ENCODE data around the gene GPR87. TPM values are rescaled to one million over a fixed set of nuclear protein-coding genes. Genes with fewer than 3 reads are reported as not detected.

GPR87 gene
- total RNA-seq, 1 experiment from 2014 or later, result 51.8 TPM

GRCh38 chr3:151296226-151296625 is 20.4 kb downstream of the GPR87 start:
- Mint-ChIP-seq H3K36me3 (ENCODE audit: insufficient read depth, unreplicated experiment) (peaks cover 80% of the 10 kb centered on the region), H3K27ac (ENCODE audit: low read depth, unreplicated experiment) (no peak overlapping the region), H3K4me3 (ENCODE audit: unreplicated experiment) (no peak overlapping the region), H3K27me3 (ENCODE audit: insufficient read depth, unreplicated experiment) (no peaks in the 10 kb centered on the region), H3K9me3 (ENCODE audit: unreplicated experiment) (no peaks in the 10 kb centered on the region), H3K4me1 (ENCODE audit: insufficient read depth, unreplicated experiment) (peaks cover 5% of the 10 kb centered on the region)
- ChIA-PET POLR2A (interaction anchor here (1.0 to 2.1 kb wide), 3 partner anchors 10 to 24 kb away, joined by 3 to 5 read pairs (median 3); no protein-coding TSS in a partner anchor), CTCF (interaction anchor here (0.8 kb wide), 1 partner anchor 9 kb away, joined by 3 read pairs; no protein-coding TSS in a partner anchor)
- no peak for TF ChIP-seq CTCF (IDR thresholded peaks at IDR 0.05; ENCODE audit: unreplicated experiment)
- DNase-seq (ENCODE audit: unreplicated experiment), result no peak
- BruUV-seq (replicated peaks), result no TSS peak
- intact Hi-C loops (cut with micrococcal nuclease), result no loop called here

- intact Hi-C loops (cut with micrococcal nuclease), result no loop called here
- H3K4me1 Mint-ChIP-seq (ENCODE audit: insufficient read depth, unreplicated experiment), result no peaks in the 10 kb centered on the region
- H3K36me3 Mint-ChIP-seq (ENCODE audit: insufficient read depth, unreplicated experiment), result peaks cover 57% of the 10 kb centered on the region
- CTCF ChIA-PET, result interaction anchor here (0.6 to 3.7 kb wide), 9 partner anchors 8 to 175 kb away, joined by 3 to 26 read pairs (median 5); no protein-coding TSS in a partner anchor
- no peak for DNase-seq (ENCODE audit: unreplicated experiment)
- no TSS peak for BruUV-seq (replicated peaks)
- no peaks in the 10 kb centered on the region for H3K27me3 Mint-ChIP-seq (ENCODE audit: insufficient read depth, unreplicated experiment)
- H3K9me3 Mint-ChIP-seq (ENCODE audit: unreplicated experiment), result no peaks in the 10 kb centered on the region
- H3K4me3 Mint-ChIP-seq (ENCODE audit: unreplicated experiment), result no peak overlapping the region
- TF ChIP-seq CTCF (IDR thresholded peaks at IDR 0.05; ENCODE audit: unreplicated experiment), result no peak
- POLR2A ChIA-PET, result interaction anchor here (0.6 to 3.0 kb wide), 11 partner anchors 8 to 1745 kb away, joined by 3 to 23 read pairs (median 3); partner anchors contain the start of genes GPR87 and P2RY14
- H3K27ac Mint-ChIP-seq (ENCODE audit: low read depth, unreplicated experiment), result no peak overlapping the region
Measured at GRCh38 chr3:151293127-151293526, 23.5 kb downstream of the GPR87 start.

- BruUV-seq (replicated peaks), result no TSS peak
- CTCF ChIA-PET, result interaction anchor here (1.2 to 3.7 kb wide), 4 partner anchors 16 to 123 kb away, joined by 3 to 26 read pairs (median 10); no protein-coding TSS in a partner anchor
Measured at GRCh38 chr3:151290673-151291072, 25.9 kb downstream of the GPR87 start.

More at GRCh38 chr3:151290673-151291072, 25.9 kb downstream of the GPR87 start:
- H3K4me3 Mint-ChIP-seq (ENCODE audit: unreplicated experiment), result no peak overlapping the region
- H3K27ac Mint-ChIP-seq (ENCODE audit: low read depth, unreplicated experiment), result no peak overlapping the region
- POLR2A ChIA-PET, result interaction anchor here (1.7 to 3.0 kb wide), 2 partner anchors 13 to 36 kb away, joined by 3 to 23 read pairs; no protein-coding TSS in a partner anchor
- intact Hi-C loops (cut with micrococcal nuclease), result loop anchor here (1.0 to 2.0 kb wide), 6 partner anchors 37 to 628 kb away; no protein-coding TSS in a partner anchor
- peaks cover 39% of the 10 kb centered on the region for H3K36me3 Mint-ChIP-seq (ENCODE audit: insufficient read depth, unreplicated experiment)
- peak; percentile 75 for TF ChIP-seq CTCF (IDR thresholded peaks at IDR 0.05; ENCODE audit: unreplicated experiment)
- no peaks in the 10 kb centered on the region for H3K9me3 Mint-ChIP-seq (ENCODE audit: unreplicated experiment)
- H3K4me1 Mint-ChIP-seq (ENCODE audit: insufficient read depth, unreplicated experiment), result no peaks in the 10 kb centered on the region
- H3K27me3 Mint-ChIP-seq (ENCODE audit: insufficient read depth, unreplicated experiment), result no peaks in the 10 kb centered on the region
- peak; percentile 56 for DNase-seq (ENCODE audit: unreplicated experiment)
